HG02852 (cell line): Measurements from ENCODE around the gene RUBCN.

Source experiments
- ATAC-seq: cut with Tn5 transposase; IDR thresholded peaks from one replicate; pipeline ENCODE4 v1.9.1; 2021; ENCODE audit warnings: mild to moderate bottlenecking, moderate library complexity; ENCODE audit not compliant: unreplicated experiment

The RUBCN gene

DNA sequence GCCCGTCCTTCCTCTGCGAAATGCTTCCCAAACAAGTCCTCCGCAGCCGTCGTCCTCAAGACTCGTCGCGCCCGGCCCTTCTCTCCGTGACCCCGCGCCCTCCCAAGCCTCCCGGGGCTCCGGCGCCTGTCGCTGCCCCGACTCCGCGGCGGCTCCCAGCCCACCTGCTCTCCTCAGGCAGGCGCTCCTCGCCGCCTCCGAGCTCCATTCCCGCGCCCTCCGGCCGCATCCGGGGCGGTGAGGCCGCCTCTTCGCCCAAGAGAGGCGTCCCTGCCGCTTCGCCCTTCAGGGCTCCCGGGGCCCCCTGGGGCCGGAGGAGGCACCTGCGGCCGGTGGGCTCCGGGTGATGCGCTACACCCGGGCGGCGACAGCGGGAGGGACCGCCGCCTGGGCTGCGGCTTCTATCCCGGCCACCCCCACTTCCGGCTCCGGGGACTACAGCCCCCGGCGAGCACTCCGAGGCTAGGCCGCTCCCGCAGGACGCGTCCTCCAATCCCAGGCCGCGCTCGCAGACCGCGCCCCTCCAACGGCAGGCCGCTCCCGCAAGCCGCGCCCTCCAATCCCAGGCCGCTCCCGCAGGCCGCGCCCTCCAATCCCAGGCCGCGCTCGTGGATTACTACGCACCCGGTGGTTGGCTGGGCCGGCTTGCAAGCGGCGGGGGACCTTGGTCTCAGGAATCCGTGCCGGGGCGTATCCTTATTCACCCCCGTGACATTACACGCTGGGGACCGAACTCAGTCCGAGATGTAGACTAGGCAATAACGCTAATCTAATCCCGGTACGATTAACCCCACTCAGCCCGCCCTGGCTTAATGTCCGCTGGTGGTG, at the start of gene RUBCN:
Gene RUBCN, minus strand, starts transcription at position 414 of the 828 bp plus-strand sequence. Its CDS starts 185 bp downstream, at position 229.
- ATAC-seq = peak; percentile 77

DNA sequence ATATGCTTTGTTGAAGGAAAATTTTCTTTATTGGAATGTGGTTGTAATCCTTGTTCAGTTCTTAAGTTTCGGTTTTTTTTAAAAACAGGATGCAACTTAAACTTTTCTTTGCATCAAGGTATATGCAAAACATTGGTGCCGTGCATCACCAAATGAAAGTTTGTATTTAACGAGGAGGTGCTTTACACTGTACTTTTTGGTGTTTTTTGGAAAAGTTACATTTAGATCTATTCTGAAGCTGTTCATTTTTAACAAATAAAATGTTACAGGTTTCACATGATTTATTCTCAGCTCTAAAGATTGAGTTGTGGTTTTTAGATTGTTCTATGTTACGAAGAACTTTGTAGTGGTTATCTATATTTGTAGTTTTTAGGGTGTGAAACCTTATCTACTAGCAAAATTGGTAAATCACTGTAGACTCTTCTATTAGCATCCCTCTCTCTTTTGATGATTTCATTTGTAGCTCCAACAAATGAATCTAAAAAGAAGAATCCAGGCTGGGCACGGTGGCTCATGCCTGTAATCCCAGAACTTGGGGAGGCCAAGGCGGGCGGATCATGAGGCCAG, 47.4 kb upstream of the RUBCN start:
- ATAC-seq = no peak

GRCh38 chr3:197782230-197782629, 45.5 kb upstream of the RUBCN start:
- no peak for ATAC-seq

DNA sequence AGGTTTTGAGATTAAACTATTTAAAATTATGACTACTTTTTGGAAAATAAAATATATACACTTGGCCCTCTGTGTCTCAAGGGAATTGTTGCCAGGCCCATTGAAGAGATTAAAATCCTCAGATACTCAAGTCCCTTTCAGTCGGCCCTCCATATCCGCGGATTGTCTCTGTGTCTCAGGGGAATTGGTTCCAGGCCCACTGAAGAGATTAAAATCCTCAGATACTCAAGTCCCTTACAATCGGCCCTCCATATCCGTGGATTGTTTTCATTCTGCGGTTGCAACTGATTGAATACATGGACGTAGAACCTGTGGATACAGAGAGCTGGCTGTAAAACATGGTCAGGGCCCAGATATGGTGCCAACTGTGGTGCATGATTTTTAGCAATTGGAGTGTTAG, 38.6 kb upstream of the RUBCN start:
- ATAC-seq = no peak

- no peak for ATAC-seq
Observed at GRCh38 chr3:197761784-197762183, 25.1 kb upstream of the RUBCN start.

DNA sequence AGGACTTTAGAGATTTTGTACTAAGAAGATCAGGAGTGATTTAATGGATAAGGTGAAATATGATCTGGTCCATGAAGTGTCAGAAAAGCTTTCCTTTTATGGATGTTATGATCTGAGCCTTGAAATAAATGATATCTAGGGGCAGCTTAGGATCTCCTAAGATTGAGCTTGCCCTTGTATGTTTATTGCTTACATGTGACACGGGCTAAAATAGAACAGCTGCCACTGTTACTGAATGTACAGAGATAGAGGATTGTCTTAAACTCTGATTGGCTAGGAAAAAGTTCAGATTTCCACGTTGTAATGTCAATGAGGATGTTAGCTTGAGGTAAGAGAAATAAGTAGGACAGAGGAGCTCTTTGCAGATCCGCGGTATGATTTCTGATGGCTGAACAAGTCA, 21.8 kb upstream of the RUBCN start:
- no peak for ATAC-seq

DNA sequence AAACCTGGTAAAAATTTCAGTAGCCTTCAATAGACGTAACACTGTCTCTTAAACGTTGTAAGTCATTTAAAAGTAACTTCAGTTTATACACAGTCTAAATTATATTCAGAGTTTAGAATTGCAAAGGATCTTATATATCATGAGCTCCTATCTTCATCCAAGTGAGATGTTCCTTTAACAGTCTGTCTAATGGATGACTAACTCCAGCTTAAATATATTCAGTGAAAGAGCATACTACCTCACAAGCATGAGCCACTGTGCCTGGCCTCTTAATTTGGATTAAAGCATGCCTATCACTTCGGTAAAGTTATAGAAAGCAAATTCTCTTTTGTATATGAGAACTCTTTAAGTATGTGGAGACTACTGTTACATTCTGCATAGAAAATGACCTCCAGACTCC, 20.0 kb upstream of the RUBCN start:
- no peak for ATAC-seq

- no peak for ATAC-seq
Observed at GRCh38 chr3:197753263-197753662, 16.6 kb upstream of the RUBCN start.

DNA sequence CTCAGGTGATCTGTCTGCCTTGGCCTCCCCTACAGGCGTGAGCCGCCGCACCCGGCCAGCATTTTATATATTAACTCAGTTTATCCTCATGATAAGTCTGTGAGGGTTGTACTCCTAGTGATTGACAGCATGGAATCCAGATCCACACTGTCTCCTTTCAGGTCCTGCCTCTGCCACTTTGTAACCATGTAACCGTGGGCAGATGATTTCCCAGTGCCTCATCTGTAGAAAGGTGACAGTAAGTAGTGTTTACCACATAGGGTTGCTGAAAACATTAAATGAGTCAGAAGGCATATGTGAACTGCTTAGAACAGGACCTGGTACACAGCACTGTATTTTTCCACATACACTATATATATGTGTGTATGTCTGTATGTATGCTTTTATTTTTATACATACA, 15.4 kb upstream of the RUBCN start:
- ATAC-seq = no peak

- no peak for ATAC-seq
Observed at GRCh38 chr3:197750858-197751737, 14.4 kb upstream of the RUBCN start.

- peak; percentile 39 for ATAC-seq
Observed at GRCh38 chr3:197750396-197750831, 13.7 kb upstream of the RUBCN start.

- peak; percentile 78 for ATAC-seq
Observed at GRCh38 chr3:197749601-197750395, 13.1 kb upstream of the RUBCN start, which contains the start of gene FYTTD1. Gene FYTTD1, plus strand, starts transcription at chr3:197749883. Its CDS starts 89 bp downstream, at chr3:197749972.

GRCh38 chr3:197749315-197749600, 12.6 kb upstream of the RUBCN start:
- ATAC-seq = peak; percentile 34

- ATAC-seq = no peak
Observed at GRCh38 chr3:197748597-197749314, 12.1 kb upstream of the RUBCN start.

GRCh38 chr3:197746801-197747237, 10.1 kb upstream of the RUBCN start:
- no peak for ATAC-seq

- no peak for ATAC-seq
Observed at GRCh38 chr3:197746209-197746608, 9.5 kb upstream of the RUBCN start.

DNA sequence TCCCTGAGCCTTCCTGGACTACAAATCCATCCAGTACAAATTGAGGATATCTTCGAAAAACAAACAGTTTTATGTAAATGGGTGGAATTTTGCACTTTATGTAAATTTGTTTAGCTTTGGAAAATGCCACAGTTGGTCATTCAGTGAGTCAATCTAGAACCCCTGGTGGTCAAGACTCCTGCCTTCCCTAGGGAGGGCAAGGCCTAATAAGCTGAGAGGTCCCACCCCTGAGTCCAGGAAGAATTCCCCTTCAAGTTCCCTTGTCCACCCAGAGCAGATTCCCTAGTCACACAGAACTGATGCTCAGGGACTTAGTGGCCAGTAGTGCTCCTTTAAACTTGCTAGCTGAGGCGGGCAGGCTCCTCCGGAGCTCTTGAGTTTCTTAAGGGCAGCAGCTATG, 6.1 kb upstream of the RUBCN start:
- no peak for ATAC-seq

DNA sequence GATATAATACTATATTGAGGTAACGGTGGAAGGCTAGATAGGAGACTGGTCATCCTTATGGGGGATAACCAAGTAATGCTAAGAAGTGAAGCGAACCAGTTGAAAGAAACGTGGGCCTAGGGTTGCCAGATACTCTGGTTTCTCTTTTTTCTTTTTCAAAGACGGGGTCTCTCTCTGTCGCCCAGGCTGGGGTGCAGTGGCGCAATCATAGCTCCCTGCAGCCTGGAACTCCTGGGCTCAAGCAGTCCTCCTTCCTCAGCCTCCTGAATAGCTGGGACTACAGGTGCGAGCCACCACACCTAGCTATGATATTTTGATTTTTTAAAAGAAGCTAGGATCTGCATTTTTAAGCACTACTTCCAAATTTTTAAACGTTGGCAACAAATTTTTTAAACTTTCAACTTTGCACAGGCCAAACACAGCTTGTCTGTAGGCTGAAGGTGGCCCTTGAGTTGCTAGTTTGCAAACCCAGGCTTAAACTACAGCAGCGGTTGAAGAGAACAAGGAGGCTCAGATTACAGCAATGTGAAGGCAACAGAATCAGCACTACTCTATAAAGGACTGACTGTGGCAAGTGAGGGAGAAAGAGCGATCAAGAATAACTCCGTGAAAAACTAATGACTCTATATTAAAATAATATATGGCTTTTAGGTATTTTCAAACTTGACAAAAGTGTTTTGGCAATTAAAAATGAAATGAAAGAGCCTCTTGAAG, 1.2 kb upstream of the RUBCN start:
- no peak for ATAC-seq

GRCh38 chr3:197737319-197737649, 580 bp upstream of the RUBCN start:
- ATAC-seq = no peak
